ENCODE measurements around the gene GDPD2.

GDPD2 gene

GRCh38 chrX:70476166-70476933 lies 53.2 kb downstream of the GDPD2 start:
- no peak for DNase-seq

GRCh38 chrX:70476934-70477733 lies 54.0 kb downstream of the GDPD2 start:
- no peak for DNase-seq

DNA sequence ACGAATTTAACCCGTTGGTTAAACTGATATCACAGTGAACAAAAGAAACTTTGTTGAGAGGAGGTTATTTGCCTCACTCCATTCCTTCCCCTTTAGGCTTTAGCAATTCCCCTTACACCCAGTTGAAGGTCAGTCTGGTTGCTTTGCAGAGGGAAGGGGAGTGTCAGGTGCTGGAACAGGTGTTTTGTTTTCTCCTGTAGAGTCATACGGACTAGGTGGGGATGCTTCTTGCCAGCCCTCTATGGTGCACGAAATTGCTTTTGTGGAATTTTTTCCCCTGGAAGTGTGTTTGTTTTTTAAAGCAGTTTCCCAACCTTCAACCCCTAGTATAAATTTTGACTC lies 54.6 kb downstream of the GDPD2 start:
- no peak for DNase-seq

GRCh38 chrX:70478526-70479245 lies 55.6 kb downstream of the GDPD2 start:
- DNase-seq: no peak

DNA sequence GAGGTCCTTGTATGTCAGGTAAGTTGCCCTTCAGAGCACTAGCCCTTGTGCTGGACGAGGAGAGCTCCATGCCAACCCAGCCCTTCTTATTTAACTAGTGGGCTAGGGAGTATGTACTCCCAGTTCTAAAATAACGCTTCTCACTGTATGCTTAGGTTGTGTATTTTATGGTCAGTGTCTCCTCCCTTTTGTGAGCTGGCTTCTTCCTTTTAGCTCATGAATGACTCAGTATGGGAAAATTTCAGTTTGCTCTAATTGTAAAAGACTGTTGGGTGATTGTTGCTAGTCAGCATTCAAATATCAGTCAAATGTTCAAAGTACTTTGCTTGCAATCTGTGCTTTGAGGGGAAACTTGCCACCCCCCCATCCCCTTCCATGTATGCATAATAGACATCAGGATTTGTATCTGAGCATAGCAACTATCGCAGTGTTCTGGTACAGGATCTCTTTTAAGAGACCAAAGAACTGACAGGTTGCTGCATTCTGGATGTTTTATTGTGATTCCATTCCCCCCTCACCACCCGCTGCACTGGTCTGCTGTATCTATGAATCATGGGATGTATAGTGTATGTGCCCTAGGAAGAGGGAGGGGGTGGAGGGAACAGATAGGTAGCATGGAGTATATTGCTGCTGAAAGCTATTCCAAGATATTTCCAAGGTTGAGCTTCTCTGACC lies 56.3 kb downstream of the GDPD2 start:
- DNase-seq: no peak

GRCh38 chrX:70479922-70480659 lies 57.0 kb downstream of the GDPD2 start:
- DNase-seq: no peak

- DNase-seq: no peak
Measured at GRCh38 chrX:70480660-70481018, 57.5 kb downstream of the GDPD2 start.

DNA sequence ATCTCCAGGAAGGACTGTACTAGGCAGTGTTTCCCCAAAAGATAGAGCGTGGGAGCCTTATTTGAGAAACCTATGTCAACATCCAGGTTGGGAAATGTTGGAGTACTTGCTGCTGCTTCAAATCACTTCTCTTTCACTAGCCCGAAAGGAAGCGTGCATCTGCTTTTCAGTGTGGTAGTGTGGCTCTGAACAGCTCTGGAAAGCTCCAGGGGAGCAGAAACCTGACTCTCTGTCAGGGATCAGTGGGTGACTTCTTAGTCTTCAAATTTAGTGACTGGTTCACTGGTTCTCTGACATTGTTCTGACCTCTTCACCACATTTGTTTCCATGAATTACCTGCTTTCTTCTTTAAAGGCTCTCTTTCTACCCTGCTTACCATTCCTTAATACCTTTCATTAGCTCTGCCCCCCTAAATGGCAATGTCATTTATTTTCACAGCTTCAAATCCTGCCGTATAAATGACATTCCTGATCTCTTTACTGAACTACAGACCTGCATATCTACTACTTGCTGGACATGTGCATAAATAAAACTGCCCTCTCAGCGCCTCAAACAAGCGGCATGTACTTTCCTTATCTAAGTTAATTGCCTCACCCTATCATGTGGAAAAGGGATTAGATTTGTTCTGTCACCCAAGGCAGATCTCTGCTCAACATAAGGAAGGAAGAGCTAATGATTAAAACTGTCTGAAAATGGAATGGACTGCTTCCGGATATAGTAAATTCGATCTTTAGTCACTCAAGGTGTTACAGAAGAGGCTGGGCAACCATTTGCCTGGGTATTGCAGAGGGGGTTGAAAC lies 58.6 kb downstream of the GDPD2 start:
- no peak for DNase-seq

DNA sequence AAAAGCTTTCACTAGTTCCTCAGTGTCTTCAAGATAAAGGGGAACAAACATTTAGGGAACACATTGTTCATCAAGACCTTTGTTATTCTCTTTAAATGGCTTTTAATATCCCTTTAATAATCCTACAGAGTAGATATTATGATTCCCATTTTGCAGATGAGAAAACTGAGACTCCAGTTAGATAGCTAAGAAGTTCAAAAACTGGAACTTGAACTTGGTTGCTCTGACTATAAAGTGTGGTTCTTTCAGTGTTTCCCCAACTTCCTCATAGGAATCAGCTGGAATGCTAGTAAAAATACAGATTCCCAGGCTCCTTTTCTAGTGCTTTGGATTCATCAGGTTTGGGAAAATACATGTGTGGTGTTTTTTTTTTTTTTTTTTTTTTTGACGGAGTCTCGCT lies 59.2 kb downstream of the GDPD2 start:
- no peak for DNase-seq
